Measurements from ENCODE around the gene USP36. TPM values are rescaled to one million over a fixed set of nuclear protein-coding genes. Genes with fewer than 3 reads are reported as not detected.
"Not testable (repeated sequence)": the region's sequence is repeated elsewhere in the genome, so short reads cannot be mapped to it uniquely, and the experiment has no call there.

USP36 gene
- polyA plus RNA-seq, 3 donors = 39.1 to 46.7 (median 44.0) TPM

DNA sequence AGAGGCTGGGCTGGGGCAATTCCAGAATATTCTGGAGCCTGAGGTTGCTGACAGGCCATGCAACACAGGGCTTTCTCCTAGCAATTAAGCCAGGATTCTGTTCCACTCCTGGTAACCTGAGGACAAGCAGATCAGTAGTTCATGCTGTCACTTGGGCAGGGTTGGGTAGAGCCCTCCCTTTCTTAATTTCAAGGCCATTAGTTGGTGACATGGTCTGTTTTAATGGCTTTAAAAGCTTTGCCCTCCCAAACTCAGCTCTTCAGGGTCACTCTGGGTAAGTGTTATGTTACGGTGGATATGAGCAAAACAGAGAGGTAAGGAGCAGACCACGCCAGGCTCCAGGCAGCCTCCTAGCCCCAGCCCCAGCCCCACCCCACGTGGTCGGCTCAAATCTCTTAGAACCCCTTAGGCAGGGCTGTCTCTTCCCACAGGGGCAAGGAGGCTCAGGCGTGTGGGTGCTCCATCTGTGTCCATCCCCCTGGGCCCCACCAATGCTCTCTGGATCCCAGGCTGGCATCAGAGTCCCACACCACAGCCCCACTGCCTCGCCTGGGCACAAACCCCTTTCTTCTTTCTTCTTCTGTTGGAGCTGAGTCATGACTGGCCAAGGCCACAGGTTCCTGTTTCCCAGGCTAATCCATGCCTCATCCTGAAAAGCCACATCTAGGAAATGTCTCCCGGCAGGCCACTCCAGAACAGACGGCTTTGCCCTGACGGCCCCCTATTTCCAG, 34.9 kb upstream of the USP36 start:
- DNase-seq (ENCODE audit: extremely low read depth in 1 of 11, low read depth in 9 of 11, low spot score in 4 of 11) = peak in 1 of 11 donors; percentile 50

DNA sequence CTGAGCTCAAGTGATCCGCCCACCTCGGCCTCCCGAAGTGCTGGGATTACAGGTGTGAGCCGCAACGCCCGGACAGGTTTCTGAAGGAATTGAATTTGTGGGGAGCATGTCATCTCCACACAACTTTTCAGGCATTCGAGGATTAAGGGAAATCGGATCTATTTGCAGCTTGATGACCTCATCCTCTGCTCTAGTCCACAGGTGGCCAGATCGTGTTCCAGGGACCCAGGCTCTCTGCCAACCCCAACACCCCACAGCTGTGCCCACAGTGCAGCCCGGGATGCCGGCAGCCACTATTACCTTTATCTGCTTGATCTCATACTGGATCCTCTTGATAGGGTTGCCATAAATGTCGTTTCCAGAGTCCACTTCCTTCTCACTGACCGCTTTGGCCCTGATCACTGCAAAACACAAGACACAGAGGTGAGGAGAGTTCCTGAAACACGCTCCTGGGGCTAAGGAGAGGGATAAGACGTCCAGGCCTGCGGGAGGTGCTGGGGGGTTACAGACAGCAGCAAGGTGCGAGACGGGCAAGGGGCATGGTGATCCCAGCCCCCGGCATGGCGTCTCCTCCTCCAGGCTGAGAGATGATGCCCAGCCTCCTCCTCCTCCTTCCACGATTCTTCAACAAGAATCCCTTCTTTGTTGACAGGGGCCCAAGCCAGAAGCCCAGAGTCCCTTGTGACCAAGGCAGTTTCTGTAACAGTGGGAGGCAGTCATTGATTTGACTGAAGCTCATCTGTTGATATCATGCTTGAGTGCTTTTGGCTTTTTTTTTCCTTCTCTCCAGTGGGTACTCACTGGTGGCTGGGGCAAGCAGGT, 33.1 kb upstream of the USP36 start:
- DNase-seq (ENCODE audit: extremely low read depth in 1 of 11, low read depth in 9 of 11, low spot score in 4 of 11) = no peak

DNA sequence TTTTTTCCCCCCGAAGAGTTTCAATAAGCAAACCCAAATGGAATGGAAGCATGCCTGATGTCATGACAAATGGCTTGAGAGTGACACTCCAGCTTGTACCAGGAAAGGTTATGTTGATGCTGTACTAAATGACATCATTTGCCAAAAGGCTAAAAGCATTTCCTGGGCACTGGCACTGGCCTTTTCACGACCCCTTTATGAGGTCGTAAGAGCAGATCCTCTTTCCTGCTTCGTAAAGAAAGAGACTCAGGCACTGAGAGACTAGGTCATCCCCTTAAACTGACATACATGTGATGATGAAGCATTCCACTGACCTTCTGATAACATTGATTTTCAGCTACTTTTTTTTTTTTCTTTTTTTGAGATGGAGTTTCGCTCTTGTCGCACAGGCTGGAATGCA, 31.9 kb upstream of the USP36 start:
- DNase-seq (ENCODE audit: extremely low read depth in 1 of 11, low read depth in 9 of 11, low spot score in 4 of 11) = no peak

DNA sequence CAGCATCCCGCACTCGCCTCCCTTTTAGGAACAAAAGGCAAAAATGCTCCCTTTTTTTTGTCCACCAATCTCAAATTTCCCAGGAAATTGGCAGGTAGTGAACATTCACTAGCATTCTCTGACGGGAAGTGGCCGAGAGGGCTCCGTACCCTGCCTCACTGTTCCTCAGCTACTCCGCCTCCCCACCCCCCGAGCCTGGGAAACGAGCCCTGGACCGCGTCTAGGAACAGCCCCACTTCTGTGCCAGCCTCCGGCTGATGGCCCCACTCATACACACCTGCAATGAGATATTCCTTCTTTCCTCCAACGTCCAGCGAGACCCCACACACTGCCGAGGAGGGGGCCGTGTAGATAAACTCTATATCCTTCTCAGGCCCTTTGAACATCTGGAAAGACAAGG, 30.0 kb upstream of the USP36 start:
- no peak for DNase-seq (ENCODE audit: extremely low read depth in 1 of 11, low read depth in 9 of 11, low spot score in 4 of 11)

DNA sequence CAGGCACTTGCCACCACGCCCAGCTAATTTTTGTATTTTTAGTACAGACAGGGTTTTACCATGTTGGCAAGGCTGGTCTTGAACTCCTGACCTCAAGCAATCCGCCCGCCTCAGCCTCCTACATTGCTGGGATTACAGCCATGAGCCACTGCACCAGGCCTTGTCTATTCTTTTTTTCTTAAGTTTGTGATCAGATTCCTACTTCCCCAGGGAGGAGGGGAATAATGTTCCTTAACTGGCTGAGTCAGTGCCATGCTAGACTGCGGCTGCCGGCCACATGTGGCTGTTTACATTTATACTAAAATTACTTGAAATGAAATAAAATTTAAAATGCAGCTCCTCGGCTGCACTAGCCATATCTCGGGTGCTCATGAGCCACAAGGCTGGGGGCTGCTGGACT, 27.8 kb upstream of the USP36 start:
- no peak for DNase-seq (ENCODE audit: extremely low read depth in 1 of 11, low read depth in 9 of 11, low spot score in 4 of 11)

DNA sequence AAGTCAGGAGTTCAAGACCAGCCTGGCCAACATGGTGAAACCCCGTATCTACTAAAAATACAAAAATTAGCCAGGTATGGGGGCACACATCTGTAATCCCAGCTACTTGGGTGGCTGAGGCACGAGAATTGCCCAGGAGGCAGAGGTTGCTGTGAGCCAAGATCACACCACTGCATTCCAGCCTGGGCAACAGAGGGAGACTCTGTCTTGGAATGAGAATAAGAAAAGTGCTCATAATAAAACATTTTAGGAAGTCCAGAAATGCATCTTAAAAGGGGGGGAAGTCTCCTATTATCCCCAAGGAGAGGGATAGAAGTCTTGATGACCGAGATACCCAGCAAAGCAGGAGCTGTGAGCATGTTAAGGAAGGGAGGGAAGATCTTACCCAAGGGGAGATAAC, 26.4 kb upstream of the USP36 start:
- not testable (repeated sequence) for DNase-seq (ENCODE audit: extremely low read depth in 1 of 11, low read depth in 9 of 11, low spot score in 4 of 11)

DNA sequence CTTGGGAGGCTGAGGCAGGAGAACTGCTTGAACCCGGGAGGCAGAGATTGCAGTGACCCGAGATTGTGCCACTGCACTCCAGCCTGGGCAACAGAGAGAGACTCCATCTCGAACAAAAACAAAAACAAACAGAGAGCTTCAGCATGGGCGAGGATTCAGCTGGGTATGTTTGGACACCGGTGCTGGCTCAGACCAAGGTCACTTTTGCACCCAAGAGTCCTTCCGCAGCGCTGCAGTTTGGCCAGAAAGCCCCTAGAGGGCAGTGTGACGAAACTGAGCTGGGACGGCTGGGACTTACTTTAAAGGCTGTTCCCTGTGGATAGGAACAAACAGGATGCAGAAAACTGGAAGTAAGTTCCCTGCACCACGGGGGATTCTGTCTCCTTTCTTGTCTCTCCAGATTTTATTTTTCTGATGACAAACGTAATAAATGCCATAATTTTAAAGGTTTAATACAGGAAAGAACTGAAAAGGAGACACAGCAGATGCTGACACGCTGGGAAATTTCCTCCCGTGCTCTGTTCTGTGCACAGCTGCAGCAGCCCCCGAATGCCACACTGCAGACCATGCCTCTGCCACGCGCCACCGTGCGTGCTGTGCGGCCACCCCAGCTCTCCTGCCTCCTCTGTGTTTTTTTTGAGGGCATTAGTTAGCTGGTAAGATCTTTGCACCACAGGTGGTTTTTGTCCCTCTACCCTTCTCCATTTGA, 25.2 kb upstream of the USP36 start:
- peak in 8 of 11 donors; percentile 55 to 75 (median 66) for DNase-seq (ENCODE audit: extremely low read depth in 1 of 11, low read depth in 9 of 11, low spot score in 4 of 11)

DNA sequence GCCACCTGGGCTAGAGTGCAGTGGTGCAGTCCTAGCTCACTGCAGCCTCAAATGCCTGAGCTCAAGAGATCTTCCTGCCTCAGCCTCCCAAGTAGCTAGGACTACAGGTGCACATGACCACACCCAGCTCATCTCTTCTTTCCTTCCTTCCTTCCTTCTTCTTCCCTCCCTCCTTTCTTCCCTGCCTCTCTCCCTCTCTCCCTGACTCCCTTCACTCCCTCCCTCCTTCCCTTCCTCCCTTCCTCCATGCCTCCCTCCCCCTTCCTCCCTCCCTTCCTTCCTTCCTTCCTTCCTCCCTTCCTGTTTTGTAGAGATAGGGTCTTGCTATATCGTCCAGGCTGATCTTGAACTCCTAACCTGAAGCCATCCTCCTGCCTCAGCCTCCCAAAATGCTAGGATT, 23.5 kb upstream of the USP36 start:
- DNase-seq (ENCODE audit: extremely low read depth in 1 of 11, low read depth in 9 of 11, low spot score in 4 of 11) = no peak

DNA sequence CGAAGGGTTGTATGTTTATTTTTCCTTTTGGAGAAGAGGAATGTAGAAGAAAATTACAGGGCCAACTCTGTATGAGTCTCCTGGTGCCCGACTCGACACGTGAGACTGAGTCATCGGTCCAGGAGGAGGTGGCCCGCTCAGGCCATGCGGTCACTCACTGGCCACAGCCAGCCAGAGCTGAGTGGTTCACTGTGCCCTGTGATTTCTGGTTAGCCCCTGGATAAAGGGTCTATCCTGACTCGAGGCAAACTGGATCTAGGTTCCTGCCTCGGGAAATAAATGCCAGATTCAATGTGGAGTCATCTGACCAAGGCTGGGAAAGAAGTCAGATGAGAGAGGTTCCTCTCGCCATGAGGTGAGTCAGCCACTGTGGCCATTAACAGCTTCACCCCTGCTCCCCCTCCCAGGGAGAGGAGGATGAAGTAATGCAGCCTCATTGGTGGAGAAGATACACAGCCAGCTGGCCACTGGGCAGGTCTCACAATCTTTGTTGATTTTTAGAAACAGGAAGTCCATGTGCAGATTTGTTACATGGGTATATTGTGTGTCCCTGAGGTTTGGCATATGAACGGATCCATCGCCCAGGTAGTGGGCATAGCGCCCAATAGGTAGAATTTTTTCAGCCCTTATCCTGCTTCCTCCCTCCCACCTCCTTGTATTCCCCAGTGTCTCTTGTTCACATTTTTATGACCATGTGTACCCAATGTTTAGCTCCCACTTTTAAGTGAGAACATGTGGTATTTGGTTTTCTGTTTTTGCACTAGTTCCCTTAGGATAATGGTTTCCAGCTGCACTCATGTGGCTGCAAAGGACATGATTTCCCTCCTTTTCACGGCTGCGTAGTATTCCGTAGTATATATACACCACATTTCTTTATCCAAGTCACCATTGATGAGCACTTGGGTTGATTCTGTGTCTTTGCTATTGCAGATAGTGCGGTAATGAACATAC, 21.7 kb upstream of the USP36 start:
- DNase-seq (ENCODE audit: extremely low read depth in 1 of 11, low read depth in 9 of 11, low spot score in 4 of 11) = no peak

DNA sequence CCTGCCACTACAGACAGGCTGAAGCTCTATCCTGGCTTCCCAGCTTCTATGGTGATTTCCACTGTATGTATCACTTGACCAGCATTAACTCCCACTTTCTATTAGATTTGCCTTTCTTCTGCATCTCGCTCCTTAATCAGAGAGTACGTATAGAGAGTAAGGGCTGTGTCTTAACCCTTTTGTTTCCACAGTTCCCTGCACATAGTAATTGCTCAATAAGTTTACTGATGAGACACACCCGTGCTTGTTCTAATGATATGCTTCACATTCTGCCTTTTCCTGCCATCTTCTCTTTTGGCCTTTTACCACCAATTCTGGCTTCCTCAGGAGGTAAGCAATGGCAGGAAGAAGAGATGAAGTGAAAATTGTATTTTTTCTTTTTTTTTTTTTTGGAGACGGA, 20.6 kb upstream of the USP36 start:
- DNase-seq (ENCODE audit: extremely low read depth in 1 of 11, low read depth in 9 of 11, low spot score in 4 of 11) = no peak

DNA sequence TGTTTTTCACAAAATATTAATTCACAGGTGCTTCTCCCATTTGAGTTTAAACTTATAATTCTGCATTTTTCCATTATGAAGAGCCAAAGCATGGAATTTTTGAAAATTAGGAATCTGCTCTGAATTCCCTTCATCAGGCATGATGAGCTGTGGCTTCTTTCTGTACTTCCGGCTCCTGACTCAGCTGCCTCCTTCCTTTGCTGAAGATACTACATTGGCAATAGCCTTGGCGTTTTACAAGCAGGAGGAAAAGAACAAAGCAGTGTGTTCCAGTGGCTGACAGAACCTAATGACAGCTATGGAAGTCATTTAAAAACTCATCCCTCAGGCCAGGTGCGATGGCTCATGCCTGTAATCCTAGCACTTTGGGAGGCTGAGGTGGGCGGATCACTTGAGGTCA, 18.4 kb upstream of the USP36 start:
- DNase-seq (ENCODE audit: extremely low read depth in 1 of 11, low read depth in 9 of 11, low spot score in 4 of 11) = no peak

DNA sequence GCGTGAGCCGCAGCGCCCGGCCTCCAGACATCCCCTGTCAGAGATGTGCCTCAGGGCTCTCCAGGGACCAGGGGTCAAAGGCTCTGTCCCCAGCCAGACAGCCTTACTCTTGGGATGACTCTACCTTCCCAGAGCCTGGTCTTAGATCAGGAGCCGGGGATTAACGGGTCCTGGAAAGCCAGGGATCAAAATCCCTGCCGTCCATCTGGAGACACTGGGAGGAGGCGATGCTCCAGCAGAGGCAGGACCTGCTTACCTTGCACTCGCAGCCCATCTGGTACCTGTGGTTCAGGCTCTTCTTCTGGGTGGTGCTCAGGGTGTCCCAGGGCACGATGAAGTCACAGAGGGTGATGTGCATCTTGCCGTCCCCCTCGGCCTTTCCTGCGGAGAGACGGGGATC, 16.7 kb upstream of the USP36 start:
- no peak for DNase-seq (ENCODE audit: extremely low read depth in 1 of 11, low read depth in 9 of 11, low spot score in 4 of 11)

DNA sequence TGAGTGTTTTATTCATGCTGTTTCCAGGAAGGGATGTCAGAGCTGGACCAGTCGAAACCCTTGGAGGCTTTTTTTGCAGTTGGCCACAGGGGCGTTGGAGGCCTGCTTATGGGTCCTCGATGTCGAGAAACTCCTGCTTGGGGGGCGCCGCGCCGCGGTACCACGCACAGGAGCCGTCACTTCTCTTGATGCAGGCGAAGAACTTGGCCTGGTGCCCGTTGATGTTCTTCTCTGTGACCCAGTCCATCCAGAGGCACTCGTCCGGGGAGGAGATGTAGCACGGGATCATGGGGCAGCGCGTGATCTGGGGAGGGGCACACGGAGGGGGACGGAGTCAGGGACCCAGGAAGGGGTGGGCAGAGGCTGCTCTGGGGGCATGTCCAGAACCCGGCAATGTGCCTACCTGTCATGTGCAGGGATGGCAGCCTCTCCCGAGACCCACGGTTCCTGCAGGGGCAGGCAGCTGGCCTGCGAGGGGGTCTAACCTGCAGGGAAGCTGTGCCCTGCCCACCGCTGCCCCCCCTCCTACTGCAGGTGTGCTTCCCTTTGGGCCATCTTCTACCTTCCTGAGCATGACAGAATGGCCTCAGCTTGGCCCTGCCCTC, 15.0 kb upstream of the USP36 start:
- no peak for DNase-seq (ENCODE audit: extremely low read depth in 1 of 11, low read depth in 9 of 11, low spot score in 4 of 11)

DNA sequence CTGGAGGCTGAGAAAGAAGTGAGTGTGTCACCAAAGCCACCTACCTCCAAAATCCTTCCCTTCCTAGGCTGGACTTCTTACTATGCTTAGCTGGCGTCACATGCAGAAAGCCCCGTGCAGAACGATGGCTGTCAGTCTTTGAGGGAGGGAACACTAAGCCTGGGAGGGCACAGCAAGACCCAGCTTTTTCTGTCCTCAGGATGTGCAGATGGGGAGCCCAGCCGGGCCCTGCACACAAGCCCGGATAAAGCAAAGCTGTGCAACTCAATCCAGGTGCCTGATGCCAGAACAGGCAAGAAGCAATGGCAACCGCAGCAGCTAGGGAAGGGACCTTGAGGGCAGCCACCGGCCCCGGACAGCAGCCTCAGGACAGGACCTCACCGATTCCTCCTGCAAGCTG, 13.9 kb upstream of the USP36 start:
- DNase-seq (ENCODE audit: extremely low read depth in 1 of 11, low read depth in 9 of 11, low spot score in 4 of 11) = no peak

DNA sequence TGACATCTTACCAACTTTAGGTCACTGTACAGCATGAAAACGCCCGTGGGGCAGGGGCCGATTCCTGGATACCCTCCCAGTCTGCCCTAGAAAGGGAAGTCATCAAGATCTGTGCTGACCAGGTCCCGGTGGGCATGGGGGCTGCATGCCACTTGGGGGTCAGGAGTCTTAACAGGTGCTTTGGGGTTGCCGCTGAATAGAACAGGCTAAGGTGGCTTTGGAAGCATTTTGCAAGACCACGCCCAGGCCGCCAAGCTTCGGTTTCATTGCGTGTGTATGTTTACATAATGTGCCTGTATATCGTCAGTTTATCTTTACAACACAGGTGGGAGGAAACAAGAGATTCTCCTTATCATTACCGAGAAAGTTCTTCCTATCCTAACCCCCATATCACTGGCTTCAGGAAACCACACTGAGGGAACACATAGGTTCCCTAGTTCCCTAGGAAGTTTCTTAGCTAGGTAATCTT, 13.3 kb upstream of the USP36 start:
- DNase-seq (ENCODE audit: extremely low read depth in 1 of 11, low read depth in 9 of 11, low spot score in 4 of 11) = no peak

DNA sequence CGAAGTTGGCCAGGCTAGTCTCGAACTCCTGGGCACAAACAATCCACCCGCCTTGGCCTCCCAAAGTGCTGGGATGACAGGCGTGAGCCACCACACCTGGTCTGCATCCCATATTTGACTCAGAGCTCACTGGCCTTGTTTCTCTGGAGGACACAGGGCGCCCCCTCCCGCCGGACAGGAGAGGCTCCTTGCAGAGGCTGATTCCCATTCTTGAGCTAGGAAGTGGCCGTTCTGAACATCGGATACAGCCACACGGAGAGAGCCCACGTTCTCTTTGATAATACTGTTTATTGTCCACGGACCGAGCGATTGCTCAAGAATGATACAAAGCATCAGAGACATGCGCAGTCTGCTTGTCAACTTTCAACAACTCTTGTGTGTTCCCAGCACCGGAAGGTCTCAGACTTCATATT, 12.1 kb upstream of the USP36 start:
- no peak for DNase-seq (ENCODE audit: extremely low read depth in 1 of 11, low read depth in 9 of 11, low spot score in 4 of 11)

DNA sequence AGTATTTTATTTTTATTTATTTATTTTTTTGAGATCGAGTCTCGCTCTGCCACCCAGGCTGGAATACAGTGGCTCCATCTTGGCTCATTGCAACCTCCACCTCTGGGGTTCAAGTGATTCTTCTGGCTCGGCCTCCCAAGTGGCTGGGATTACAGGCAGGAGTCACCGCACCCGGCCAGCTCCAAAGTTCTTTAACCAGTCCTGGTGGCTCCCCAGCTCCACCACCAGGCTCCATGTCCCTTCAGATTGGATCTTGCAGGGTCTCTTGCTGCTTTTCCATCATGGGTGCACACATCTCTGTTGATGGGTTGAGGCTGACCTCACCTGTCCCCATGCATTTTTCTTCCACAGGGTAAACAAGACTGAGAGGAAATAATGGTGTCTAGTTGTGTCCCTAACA, 8.4 kb upstream of the USP36 start:
- DNase-seq (ENCODE audit: extremely low read depth in 1 of 11, low read depth in 9 of 11, low spot score in 4 of 11) = no peak

DNA sequence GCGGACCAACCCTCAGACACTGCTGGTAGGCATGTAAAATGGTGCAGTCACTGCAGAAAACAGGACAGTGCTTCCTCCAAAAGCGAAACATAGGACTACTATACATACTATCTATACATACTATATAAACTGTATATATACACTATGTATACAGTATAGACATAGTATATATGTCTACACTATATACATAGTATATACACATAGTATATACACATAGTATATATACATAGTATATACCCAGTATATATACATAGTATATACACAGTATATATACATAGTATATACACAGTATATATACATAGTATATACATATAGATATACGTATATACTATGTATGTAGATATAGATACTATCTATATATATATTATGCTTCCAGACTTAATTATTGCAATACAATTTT, 6.4 kb upstream of the USP36 start:
- DNase-seq (ENCODE audit: extremely low read depth in 1 of 11, low read depth in 9 of 11, low spot score in 4 of 11) = no peak
